HL-60 (cell line): ENCODE results near the gene RUNDC3A.

ENCODE experiments used
- CTCF ChIP-seq: IDR thresholded peaks from one replicate; pipeline ENCODE4 v1.5.1; 2011; ENCODE audit warnings: low read length, control low read depth, inconsistent platforms; ENCODE audit not compliant: insufficient read depth
- GABPA ChIP-seq: IDR thresholded peaks from 2 replicates; pipeline ENCODE4 v1.6.1; 2012; ENCODE audit warnings: low read depth
- POLR2AphosphoS5 ChIP-seq: IDR thresholded peaks from 2 replicates; pipeline ENCODE4 v1.6.1; 2012; ENCODE audit warnings: low read depth
- REST ChIP-seq: IDR thresholded peaks from 2 replicates; pipeline ENCODE4 v1.6.1; 2012; ENCODE audit warnings: low read depth; ENCODE audit not compliant: insufficient replicate concordance
- SPI1 ChIP-seq: IDR thresholded peaks from 2 replicates; pipeline ENCODE4 v1.6.1; 2012; ENCODE audit warnings: low read depth, mild to moderate bottlenecking, borderline replicate concordance

- peak; percentile 99 for TF ChIP-seq CTCF
- no peak for TF ChIP-seq SPI1
- TF ChIP-seq REST: no peak
- TF ChIP-seq POLR2AphosphoS5: no peak
- no peak for TF ChIP-seq GABPA
Measured at GRCh38 chr17:44350733-44351226, 42.4 kb downstream of the RUNDC3A start.
